ENCODE results near the gene ADAMTS1. TPM values are rescaled to one million over a fixed set of nuclear protein-coding genes. Genes with fewer than 3 reads are reported as not detected.

Gene ADAMTS1
- total RNA-seq, 1 donor from 2014 or later = 141 TPM

- no peak overlapping the region for H3K27ac Mint-ChIP-seq (ENCODE audit: unreplicated experiment)
- H4K20me1 ChIP-seq (ENCODE audit: insufficient read depth, low read length) = no peaks in the 10 kb centered on the region
- no peak for TF ChIP-seq EZH2 (IDR thresholded peaks at IDR 0.05; ENCODE audit: insufficient read depth, low read length)
- no peak for TF ChIP-seq CTCF (IDR thresholded peaks at IDR 0.05; ENCODE audit: insufficient read depth, low read depth, low read length)
- H3K36me3 Mint-ChIP-seq (ENCODE audit: low read depth, unreplicated experiment) = no peaks in the 10 kb centered on the region
- peaks cover 18% of the 10 kb centered on the region for H3K4me1 Mint-ChIP-seq (ENCODE audit: low read depth, unreplicated experiment)
- H3K27ac ChIP-seq (ENCODE audit: low read depth, low read length) = no peak overlapping the region
- no peaks in the 10 kb centered on the region for H3K79me2 ChIP-seq (ENCODE audit: insufficient read depth, low read length)
- no peak overlapping the region for H3K9ac ChIP-seq (ENCODE audit: low read length)
- no peaks in the 10 kb centered on the region for H3K9me3 Mint-ChIP-seq (ENCODE audit: unreplicated experiment)
- no peak overlapping the region for H3K4me3 Mint-ChIP-seq (ENCODE audit: unreplicated experiment)
- no peaks in the 10 kb centered on the region for H3K27me3 ChIP-seq (ENCODE audit: insufficient read depth, low read length)
- H3K27me3 Mint-ChIP-seq (ENCODE audit: low read depth, unreplicated experiment) = no peaks in the 10 kb centered on the region
- no peak overlapping the region for H3K4me3 ChIP-seq (ENCODE audit: insufficient read depth, low read depth, low read length)
- FAIRE-seq = no peak
- no peaks in the 10 kb centered on the region for H3K9me3 ChIP-seq (ENCODE audit: insufficient read depth, low read depth, low read length)
- peaks cover 3% of the 10 kb centered on the region for H3K4me1 ChIP-seq (ENCODE audit: insufficient read depth, low read length)
- no peaks in the 10 kb centered on the region for H3K36me3 ChIP-seq (ENCODE audit: insufficient read depth, low read length)
- DNase-seq (ENCODE audit: low read depth) = no peak
- no peak overlapping the region for H2AFZ ChIP-seq (ENCODE audit: low read depth, low read length)
- H3K4me2 ChIP-seq (ENCODE audit: low read length) = no peak overlapping the region
Measured at GRCh38 chr21:26809745-26810144, 35.5 kb downstream of the ADAMTS1 start.

DNA sequence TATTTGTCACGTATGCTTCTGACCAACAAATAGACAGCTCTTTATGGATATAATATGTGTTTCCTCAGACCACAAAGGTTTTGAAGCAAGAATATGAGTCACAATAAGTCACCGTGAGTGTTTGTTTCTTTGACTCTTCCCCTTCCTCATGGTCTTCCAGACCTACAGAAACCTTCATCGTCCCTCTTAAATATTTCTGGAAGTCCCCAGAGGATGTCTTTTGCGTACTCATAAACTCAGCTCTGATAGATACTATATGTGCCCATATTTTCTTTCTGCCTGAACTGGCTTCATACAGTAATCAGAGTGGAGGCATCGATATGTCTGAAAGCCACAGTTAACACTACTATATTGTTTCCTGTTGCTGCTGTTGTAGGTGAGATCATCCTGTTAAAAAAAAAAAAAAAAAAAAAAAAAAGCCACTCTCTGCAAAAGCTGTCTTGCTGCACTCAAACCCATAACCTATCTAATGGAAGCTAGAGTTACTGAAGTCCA, 38.4 kb downstream of the ADAMTS1 start:
- DNase-seq (ENCODE audit: low read depth) (peak; percentile 28), FAIRE-seq (no peak)
- H2AFZ ChIP-seq (ENCODE audit: low read depth, low read length) = no peak overlapping the region
- TF ChIP-seq CTCF (IDR thresholded peaks at IDR 0.05; ENCODE audit: insufficient read depth, low read depth, low read length) (no peak), EZH2 (IDR thresholded peaks at IDR 0.05; ENCODE audit: insufficient read depth, low read length) (no peak)
- no peak overlapping the region for H3K4me3 Mint-ChIP-seq (ENCODE audit: unreplicated experiment)
- no peak overlapping the region for H3K27ac ChIP-seq (ENCODE audit: low read depth, low read length)
- peaks cover 3% of the 10 kb centered on the region for H3K9me3 Mint-ChIP-seq (ENCODE audit: unreplicated experiment)
- H3K27ac Mint-ChIP-seq (ENCODE audit: unreplicated experiment) = no peak overlapping the region
- H3K4me3 ChIP-seq (ENCODE audit: insufficient read depth, low read depth, low read length) = no peak overlapping the region
- no peaks in the 10 kb centered on the region for H3K36me3 ChIP-seq (ENCODE audit: insufficient read depth, low read length)
- no peak overlapping the region for H3K9ac ChIP-seq (ENCODE audit: low read length)
- no peaks in the 10 kb centered on the region for H3K27me3 ChIP-seq (ENCODE audit: insufficient read depth, low read length)
- no peaks in the 10 kb centered on the region for H3K27me3 Mint-ChIP-seq (ENCODE audit: low read depth, unreplicated experiment)
- no peaks in the 10 kb centered on the region for H3K79me2 ChIP-seq (ENCODE audit: insufficient read depth, low read length)
- H3K36me3 Mint-ChIP-seq (ENCODE audit: low read depth, unreplicated experiment) = no peaks in the 10 kb centered on the region
- H3K4me1 ChIP-seq (ENCODE audit: insufficient read depth, low read length) = peaks cover 3% of the 10 kb centered on the region
- no peaks in the 10 kb centered on the region for H3K9me3 ChIP-seq (ENCODE audit: insufficient read depth, low read depth, low read length)
- H3K4me1 Mint-ChIP-seq (ENCODE audit: low read depth, unreplicated experiment) = peaks cover 13% of the 10 kb centered on the region
- no peaks in the 10 kb centered on the region for H4K20me1 ChIP-seq (ENCODE audit: insufficient read depth, low read length)
- peak overlapping the region; percentile 48 for H3K4me2 ChIP-seq (ENCODE audit: low read length)

GRCh38 chr21:26804895-26805609, 40.2 kb downstream of the ADAMTS1 start:
- Mint-ChIP-seq H3K9me3 (ENCODE audit: unreplicated experiment) (peaks cover 3% of the 10 kb centered on the region), H3K4me3 (ENCODE audit: unreplicated experiment) (no peak overlapping the region), H3K27me3 (ENCODE audit: low read depth, unreplicated experiment) (no peaks in the 10 kb centered on the region), H3K36me3 (ENCODE audit: low read depth, unreplicated experiment) (no peaks in the 10 kb centered on the region), H3K27ac (ENCODE audit: unreplicated experiment) (no peak overlapping the region), H3K4me1 (ENCODE audit: low read depth, unreplicated experiment) (peaks cover 16% of the 10 kb centered on the region)
- peak; percentile 22 for DNase-seq (ENCODE audit: low read depth)
- no peak overlapping the region for H3K27ac ChIP-seq (ENCODE audit: low read depth, low read length)
- no peaks in the 10 kb centered on the region for H3K79me2 ChIP-seq (ENCODE audit: insufficient read depth, low read length)
- H3K36me3 ChIP-seq (ENCODE audit: insufficient read depth, low read length) = no peaks in the 10 kb centered on the region
- TF ChIP-seq CTCF (IDR thresholded peaks at IDR 0.05; ENCODE audit: insufficient read depth, low read depth, low read length) = no peak
- no peak for TF ChIP-seq EZH2 (IDR thresholded peaks at IDR 0.05; ENCODE audit: insufficient read depth, low read length)
- H3K27me3 ChIP-seq (ENCODE audit: insufficient read depth, low read length) = no peaks in the 10 kb centered on the region
- H3K4me3 ChIP-seq (ENCODE audit: insufficient read depth, low read depth, low read length) = no peak overlapping the region
- H3K4me1 ChIP-seq (ENCODE audit: insufficient read depth, low read length) = peaks cover 3% of the 10 kb centered on the region
- H3K4me2 ChIP-seq (ENCODE audit: low read length) = no peak overlapping the region
- no peaks in the 10 kb centered on the region for H4K20me1 ChIP-seq (ENCODE audit: insufficient read depth, low read length)
- H3K9me3 ChIP-seq (ENCODE audit: insufficient read depth, low read depth, low read length) = no peaks in the 10 kb centered on the region
- no peak for FAIRE-seq
- H3K9ac ChIP-seq (ENCODE audit: low read length) = no peak overlapping the region
- no peak overlapping the region for H2AFZ ChIP-seq (ENCODE audit: low read depth, low read length)

Measured in astrocyte (in vitro differentiated cells and primary cell).